ENCODE results near the gene SPOCK2.

SPOCK2 gene

GRCh38 chr10:72086466-72087391, 1.6 kb downstream of the SPOCK2 start:
- DNase-seq: peak; percentile 73

- DNase-seq: no peak
These were observed 2.4 kb downstream of the SPOCK2 start for GRCh38 chr10:72085864-72086465.

- no peak for DNase-seq
These were observed 3.2 kb downstream of the SPOCK2 start for GRCh38 chr10:72085166-72085565.

GRCh38 chr10:72083790-72084459, 4.4 kb downstream of the SPOCK2 start:
- DNase-seq: peak; percentile 76

GRCh38 chr10:72082856-72083789, 5.2 kb downstream of the SPOCK2 start:
- DNase-seq: no peak

- no peak for DNase-seq
These were observed 6.4 kb downstream of the SPOCK2 start for GRCh38 chr10:72081772-72082590.

DNA sequence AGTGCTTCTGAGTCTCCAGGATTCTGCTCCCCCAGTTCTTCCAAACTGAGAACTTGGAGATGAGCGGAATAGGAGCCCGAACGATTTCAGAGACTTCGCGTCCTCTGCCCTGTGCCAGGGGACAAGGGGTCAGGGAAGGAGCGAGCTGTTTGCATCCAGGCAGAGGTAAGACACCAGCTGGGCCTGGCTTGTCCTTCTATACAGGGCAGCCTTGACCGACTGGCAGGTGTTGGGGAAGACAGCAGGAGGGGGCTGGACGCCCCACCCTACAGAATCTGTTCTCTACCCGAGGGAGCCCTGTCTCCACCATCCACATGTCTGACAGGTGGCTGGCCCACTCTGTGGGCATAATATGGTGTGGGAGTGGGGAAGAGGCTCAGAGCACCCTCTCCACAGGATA, 7.1 kb downstream of the SPOCK2 start:
- no peak for DNase-seq

GRCh38 chr10:72080042-72080975, 8.0 kb downstream of the SPOCK2 start:
- no peak for DNase-seq

DNA sequence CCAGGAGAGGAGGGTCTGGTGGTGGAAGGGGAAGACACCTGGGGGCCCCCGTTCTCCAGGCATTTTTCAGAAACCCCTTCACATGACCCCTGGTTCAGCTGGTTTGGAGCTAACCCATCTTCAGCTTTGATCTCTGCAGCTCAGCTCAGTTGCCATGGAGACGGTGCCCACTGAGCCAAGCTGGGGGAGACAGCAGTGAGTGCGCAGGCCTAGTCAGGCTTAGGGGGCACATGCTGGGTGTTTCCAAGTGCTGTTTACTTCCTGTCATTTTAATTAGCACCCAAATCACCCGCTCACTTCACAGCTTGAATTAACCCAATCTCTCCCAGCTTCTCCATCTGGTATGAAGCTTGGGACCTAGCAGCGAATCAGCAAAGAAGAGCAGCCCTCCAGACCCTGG, 9.0 kb downstream of the SPOCK2 start:
- peak; percentile 71 for DNase-seq

GRCh38 chr10:72077275-72077990, 10.9 kb downstream of the SPOCK2 start:
- no peak for DNase-seq

DNA sequence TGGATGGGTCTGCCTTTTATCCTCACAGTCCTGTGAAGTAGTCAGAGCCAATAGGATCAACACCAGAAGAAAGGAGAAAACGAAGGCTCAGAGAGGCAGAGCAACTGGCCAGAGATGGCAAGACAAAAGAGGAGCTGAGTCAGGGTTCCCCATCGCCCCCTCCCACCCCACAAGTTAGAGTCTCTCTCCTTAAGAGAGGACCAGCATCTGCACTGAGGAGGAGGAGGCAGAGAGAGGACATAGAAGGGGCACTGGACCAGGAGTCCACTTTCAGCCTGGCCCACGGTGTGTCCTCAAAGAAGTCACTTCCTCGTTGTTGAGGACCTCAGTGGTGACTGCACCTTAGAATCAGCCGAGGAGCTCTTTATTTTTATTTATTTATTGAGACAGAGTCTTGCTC, 11.6 kb downstream of the SPOCK2 start:
- DNase-seq: no peak

- DNase-seq: no peak
These were observed 12.8 kb downstream of the SPOCK2 start for GRCh38 chr10:72075376-72076115.

- DNase-seq: no peak
These were observed 13.6 kb downstream of the SPOCK2 start for GRCh38 chr10:72074574-72075375.

- DNase-seq: no peak
These were observed 14.4 kb downstream of the SPOCK2 start for GRCh38 chr10:72073708-72074573.

DNA sequence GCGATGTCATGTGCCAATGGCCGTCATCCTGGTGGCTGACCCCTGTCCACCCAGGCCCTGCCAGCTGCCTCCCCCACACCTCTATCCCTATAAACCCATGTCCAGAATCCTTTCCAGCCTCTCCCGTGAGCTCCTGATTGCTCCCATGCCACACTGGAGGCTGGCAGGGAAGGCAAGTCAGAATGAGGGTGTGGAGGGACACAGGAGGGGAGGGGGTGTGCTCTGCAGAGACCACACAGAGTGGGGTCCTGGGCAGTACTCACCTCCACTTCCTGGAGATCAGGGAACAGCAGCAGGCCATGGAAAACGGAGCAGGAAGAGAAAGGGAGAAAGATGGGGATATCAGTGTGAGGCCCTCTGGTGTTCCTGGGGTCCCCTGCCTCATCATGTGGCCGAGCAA, 15.7 kb downstream of the SPOCK2 start:
- no peak for DNase-seq

GRCh38 chr10:72072046-72072445, 16.3 kb downstream of the SPOCK2 start:
- DNase-seq: no peak
